ENCODE measurements around the gene INTS3.
A peak's percentile ranks its signal among the peaks of the same experiment; 100 is the strongest.
"Not testable (repeated sequence)": the region's sequence is repeated elsewhere in the genome, so short reads cannot be mapped to it uniquely, and the experiment has no call there.

INTS3 gene

DNA sequence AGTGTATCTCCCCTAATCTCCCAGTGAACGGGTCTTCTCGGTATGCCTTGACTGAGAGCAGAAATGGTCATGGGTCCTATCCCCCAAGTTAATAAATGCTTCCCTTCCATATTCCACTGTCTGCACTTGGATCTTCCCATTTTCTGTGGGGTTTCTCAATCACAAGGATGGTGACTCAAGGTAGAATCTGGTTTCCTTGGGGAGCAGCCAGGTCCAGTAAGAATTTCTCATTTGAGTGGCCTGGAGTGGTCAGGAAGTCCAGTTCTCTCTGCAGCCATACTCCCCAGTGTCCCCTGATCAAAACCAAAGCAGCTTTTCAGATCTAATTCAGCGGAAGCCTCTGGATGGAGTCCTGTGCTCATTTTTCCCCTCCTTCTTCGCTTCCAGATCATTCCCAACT is 32.6 kb downstream of the INTS3 start:
- no peak for DNase-seq (ENCODE audit: low read depth in 2 of 2)

- no peak for DNase-seq (ENCODE audit: low read depth in 2 of 2)
Observed at GRCh38 chr1:153763365-153764225, 35.7 kb downstream of the INTS3 start.

GRCh38 chr1:153764310-153764709 is 36.5 kb downstream of the INTS3 start:
- no peak for DNase-seq (ENCODE audit: low read depth in 2 of 2)

- not testable (repeated sequence) for DNase-seq (ENCODE audit: low read depth in 2 of 2)
Observed at GRCh38 chr1:153766663-153767062, 38.8 kb downstream of the INTS3 start.

GRCh38 chr1:153767519-153767918 is 39.7 kb downstream of the INTS3 start:
- no peak for DNase-seq (ENCODE audit: low read depth in 2 of 2)

- no peak for DNase-seq (ENCODE audit: low read depth in 2 of 2)
Observed at GRCh38 chr1:153768316-153769181, 40.7 kb downstream of the INTS3 start.

DNA sequence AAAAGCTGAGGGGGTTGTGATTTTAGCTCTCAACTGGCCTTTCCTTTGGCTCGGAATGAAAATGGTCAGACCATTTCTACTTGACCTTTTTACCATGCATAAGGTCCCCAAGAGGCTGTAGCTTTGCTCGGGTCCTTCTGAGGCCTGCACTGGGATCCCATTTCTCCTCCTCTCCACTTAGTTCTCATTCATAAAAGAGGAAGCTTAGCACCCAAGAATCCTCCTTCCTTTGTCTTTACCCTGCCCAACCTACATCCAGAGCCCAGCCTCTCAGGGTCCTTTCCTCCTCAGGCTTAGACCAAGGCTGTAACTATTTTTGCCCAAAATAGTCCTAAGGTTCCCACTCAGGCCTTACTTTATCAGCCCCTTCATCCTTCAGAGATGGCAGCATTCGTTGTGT is 41.4 kb downstream of the INTS3 start:
- no peak for DNase-seq (ENCODE audit: low read depth in 2 of 2)

- no peak for DNase-seq (ENCODE audit: low read depth in 2 of 2)
Observed at GRCh38 chr1:153770797-153771196, 42.9 kb downstream of the INTS3 start.

DNA sequence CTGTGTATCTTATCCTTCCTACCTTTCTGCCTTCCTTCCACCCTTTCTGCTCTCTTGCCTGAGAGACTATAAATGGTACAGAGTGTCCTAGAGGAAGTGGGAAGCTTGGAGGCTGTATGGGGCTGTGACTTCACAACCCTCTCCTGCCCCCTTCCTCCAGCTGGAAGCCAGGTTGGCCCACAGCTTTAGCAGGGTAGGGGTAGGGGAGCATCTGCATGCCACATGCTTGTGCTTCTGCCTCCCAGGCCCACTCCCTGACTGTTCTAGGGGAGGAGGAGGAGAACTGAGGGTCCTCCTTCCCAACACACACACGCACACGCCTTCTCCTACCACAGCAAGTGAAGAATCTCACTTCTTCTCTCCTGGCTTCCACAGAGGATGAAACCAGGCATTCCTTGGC is 43.4 kb downstream of the INTS3 start:
- no peak for DNase-seq (ENCODE audit: low read depth in 2 of 2)

- DNase-seq (ENCODE audit: low read depth in 2 of 2), result no peak
Observed at GRCh38 chr1:153771841-153772593, 44.2 kb downstream of the INTS3 start.

DNA sequence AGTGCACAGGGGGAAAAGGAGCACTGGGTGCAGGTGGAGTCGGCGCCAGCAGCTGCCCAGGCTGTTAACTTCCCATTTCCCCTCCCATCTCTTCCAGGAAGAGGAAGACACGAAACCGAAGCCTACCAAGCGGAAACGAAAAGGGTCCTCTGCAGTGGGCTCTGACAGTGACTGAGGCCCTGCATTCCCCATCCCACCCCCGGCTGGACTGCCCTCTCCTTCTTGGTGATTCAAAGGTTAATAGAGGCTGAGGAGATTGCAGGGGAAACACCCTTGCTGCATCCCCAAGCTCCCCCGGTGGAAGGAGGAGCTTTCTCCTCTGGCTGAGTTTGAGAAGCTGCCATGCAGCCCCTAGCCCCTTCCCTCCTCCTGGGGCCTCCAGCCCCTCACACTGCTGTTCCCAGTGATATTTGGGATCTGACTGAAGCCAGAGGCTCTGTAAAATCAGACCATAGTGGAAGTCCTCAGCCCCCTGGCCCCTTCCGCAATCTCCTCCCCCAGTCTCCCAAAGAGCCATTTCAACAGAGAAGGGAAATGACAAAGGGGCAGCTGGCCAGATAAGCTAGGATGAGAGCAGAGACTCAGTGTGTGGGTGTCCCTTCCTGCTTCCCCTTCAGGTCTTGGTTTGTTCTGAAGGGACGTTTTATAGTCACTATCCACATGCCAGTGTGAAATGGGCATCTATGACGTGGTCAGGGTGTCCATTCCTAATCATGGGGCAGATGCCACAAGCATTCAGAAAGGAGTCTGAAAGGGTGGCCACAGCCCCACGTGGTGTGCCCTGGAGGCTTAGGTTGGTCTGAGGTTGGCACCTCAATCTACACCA is 45.5 kb downstream of the INTS3 start:
- no peak for DNase-seq (ENCODE audit: low read depth in 2 of 2)

- no peak for DNase-seq (ENCODE audit: low read depth in 2 of 2)
Observed at GRCh38 chr1:153774026-153774595, 46.3 kb downstream of the INTS3 start.

DNA sequence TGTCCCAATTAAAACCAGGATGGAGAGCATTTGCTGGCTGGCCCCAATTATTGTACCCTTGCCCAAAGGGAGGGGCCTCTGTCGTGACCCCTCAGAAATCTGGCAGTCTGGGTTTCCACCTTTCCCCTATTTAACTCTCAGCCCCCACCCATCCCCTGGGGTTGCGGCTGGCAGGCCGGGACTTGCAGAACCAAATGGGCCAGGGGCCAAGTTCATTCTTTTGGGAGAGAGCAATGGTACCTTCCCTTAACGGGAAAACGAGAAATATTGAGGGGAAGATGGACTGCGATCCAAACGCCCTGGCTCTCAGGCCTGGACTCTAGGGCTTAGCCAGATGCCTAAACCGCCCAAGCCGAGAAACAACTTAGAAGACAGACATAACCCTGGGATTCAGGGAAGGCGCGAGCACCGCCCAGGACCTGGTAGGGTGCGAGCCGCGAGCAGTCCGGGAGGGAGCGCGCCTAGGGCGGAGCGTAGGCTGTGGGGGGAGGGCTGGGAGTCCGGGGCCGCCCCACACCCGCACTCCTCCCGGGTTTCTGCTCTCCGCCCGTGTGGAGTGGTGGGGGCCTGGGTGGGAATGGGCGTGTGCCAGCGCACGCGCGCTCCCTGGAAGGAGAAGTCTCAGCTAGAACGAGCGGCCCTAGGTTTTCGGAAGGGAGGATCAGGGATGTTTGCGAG is 47.1 kb downstream of the INTS3 start, which contains the start of gene SLC27A3:
TSS of gene SLC27A3 (plus strand) at position 628 of the 678 bp plus-strand sequence. CDS start 91 bp downstream, outside the sequence.
- DNase-seq (ENCODE audit: low read depth in 2 of 2), result no peak

DNA sequence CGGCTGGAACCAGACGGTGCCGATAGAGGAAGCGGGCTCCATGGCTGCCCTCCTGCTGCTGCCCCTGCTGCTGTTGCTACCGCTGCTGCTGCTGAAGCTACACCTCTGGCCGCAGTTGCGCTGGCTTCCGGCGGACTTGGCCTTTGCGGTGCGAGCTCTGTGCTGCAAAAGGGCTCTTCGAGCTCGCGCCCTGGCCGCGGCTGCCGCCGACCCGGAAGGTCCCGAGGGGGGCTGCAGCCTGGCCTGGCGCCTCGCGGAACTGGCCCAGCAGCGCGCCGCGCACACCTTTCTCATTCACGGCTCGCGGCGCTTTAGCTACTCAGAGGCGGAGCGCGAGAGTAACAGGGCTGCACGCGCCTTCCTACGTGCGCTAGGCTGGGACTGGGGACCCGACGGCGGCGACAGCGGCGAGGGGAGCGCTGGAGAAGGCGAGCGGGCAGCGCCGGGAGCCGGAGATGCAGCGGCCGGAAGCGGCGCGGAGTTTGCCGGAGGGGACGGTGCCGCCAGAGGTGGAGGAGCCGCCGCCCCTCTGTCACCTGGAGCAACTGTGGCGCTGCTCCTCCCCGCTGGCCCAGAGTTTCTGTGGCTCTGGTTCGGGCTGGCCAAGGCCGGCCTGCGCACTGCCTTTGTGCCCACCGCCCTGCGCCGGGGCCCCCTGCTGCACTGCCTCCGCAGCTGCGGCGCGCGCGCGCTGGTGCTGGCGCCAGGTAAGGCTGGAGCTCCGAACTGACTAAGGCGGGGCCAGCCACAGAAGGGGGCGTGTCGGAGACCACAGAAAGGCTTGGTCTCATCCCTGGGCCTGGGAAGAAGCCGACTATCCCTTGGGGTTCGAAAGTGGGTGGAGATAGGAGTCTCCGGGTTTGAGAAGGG is 47.8 kb downstream of the INTS3 start:
- peak; percentile 31 to 34 for DNase-seq (ENCODE audit: low read depth in 2 of 2)

DNA sequence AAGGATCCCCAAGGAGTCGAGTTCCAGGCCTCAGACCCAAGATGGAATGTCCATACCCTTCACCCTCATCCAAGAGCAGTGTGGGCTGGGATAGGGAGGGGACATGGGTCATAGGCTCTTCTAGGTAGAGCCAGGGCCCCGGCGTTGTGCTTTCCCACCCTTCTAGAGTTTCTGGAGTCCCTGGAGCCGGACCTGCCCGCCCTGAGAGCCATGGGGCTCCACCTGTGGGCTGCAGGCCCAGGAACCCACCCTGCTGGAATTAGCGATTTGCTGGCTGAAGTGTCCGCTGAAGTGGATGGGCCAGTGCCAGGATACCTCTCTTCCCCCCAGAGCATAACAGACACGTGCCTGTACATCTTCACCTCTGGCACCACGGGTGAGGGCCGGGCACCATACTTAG is 48.5 kb downstream of the INTS3 start:
- no peak for DNase-seq (ENCODE audit: low read depth in 2 of 2)

GRCh38 chr1:153776845-153777370 is 49.1 kb downstream of the INTS3 start:
- DNase-seq (ENCODE audit: low read depth in 2 of 2), result no peak

GRCh38 chr1:153777648-153778047 is 49.8 kb downstream of the INTS3 start:
- no peak for DNase-seq (ENCODE audit: low read depth in 2 of 2)

- DNase-seq (ENCODE audit: low read depth in 2 of 2), result no peak
Observed at GRCh38 chr1:153778051-153778823, 50.4 kb downstream of the INTS3 start.

Measured in activated CD8-positive, alpha-beta memory T cell treated with anti-CD3 and anti-CD28 coated beads for 4 hours (primary cell).